DMS 273 (cell line): ENCODE results near the gene LRMDA.
"Not testable (repeated sequence)": the region's sequence is repeated elsewhere in the genome, so short reads cannot be mapped to it uniquely, and the experiment has no call there.

Experiments used
- DNase-seq: peaks from one replicate; lab custom pipeline; 2025; ENCODE audit not compliant: unreplicated experiment; lab: John Stamatoyannopoulos, UW

Gene LRMDA

GRCh38 chr10:76584466-76584865 is 1153.0 kb downstream of the LRMDA start:
- not testable (repeated sequence) for DNase-seq
